PFSK-1 (cell line): ENCODE results near the gene EML4.

ENCODE experiments used
- FOXP2 ChIP-seq: optimal IDR thresholded peaks from 2 replicates; pipeline ENCODE3; 2011; ENCODE audit warnings: borderline replicate concordance, control low read depth, inconsistent platforms; ENCODE audit not compliant: insufficient read depth; ENCODE audit errors: extremely low read length, extremely low read depth
- SIN3A ChIP-seq: IDR thresholded peaks from 2 replicates; pipeline ENCODE4 v1.6.1; 2012; ENCODE audit warnings: mild to moderate bottlenecking, low read length, moderate library complexity, borderline replicate concordance; ENCODE audit not compliant: insufficient read depth
- TAF1 ChIP-seq: IDR thresholded peaks from 2 replicates; pipeline ENCODE4 v1.6.1; 2012; ENCODE audit warnings: low read length, control low read depth, borderline replicate concordance; ENCODE audit not compliant: insufficient read depth

GRCh38 chr2:42194428-42194827 lies 25.3 kb downstream of the EML4 start:
- TF ChIP-seq TAF1 (no peak), SIN3A (no peak), FOXP2 (no peak)
